Cardiac muscle cell (in vitro differentiated cells and primary cell): ENCODE results near the gene PSME2. TPM values are rescaled to one million over a fixed set of nuclear protein-coding genes. Genes with fewer than 3 reads are reported as not detected.
"Not testable (repeated sequence)": the region's sequence is repeated elsewhere in the genome, so short reads cannot be mapped to it uniquely, and the experiment has no call there.

ENCODE experiments used
- DNase-seq, 2 donors: peaks; one replicate each; pipeline versions ENCODE4 v3.0.0 to v3.0.0-alpha.2; 2010 to 2017; ENCODE audit warnings: low read depth in 1 of 2, low spot score in 1 of 2
- H3K27ac ChIP-seq: fragments of 200-600 bp; sonication (generic); 2 replicates; pipeline ENCODE4 v1.5.1; 2016
- H3K27me3 ChIP-seq: fragments of 200-600 bp; sonication (generic); 2 replicates; pipeline ENCODE4 v1.6.0; 2016; ENCODE audit warnings: control low read depth
- H3K36me3 ChIP-seq: fragments of 200-600 bp; sonication (generic); 2 replicates; pipeline ENCODE4 v1.5.1; 2016; ENCODE audit warnings: control low read depth
- H3K4me1 ChIP-seq: fragments of 200-600 bp; sonication (generic); 2 replicates; pipeline ENCODE4 v1.8.1; 2017; ENCODE audit warnings: low read depth, mild to moderate bottlenecking, mixed run types
- H3K4me3 ChIP-seq: fragments of 200-600 bp; sonication (generic); 2 replicates; pipeline ENCODE4 v1.5.1; 2016; ENCODE audit warnings: mild to moderate bottlenecking
- H3K9me3 ChIP-seq: fragments of 200-600 bp; sonication (generic); 2 replicates; pipeline ENCODE4 v1.5.1; 2017; ENCODE audit warnings: low read depth, mild to moderate bottlenecking, control low read depth
- CTCF ChIP-seq: IDR thresholded peaks from 2 replicates; pipeline ENCODE4 v1.5.1; 2012; ENCODE audit warnings: low read depth, mild to moderate bottlenecking, low read length
- polyA plus RNA-seq: library from polyadenylated mRNA; unstranded; fragments of >200 nt; fragmentation: Nextera tagmentation; extraction: Ambion mirVana; gene quantifications from 2 replicates; pipeline ENCODE4 v1.2.1, GENCODE V29; 2016
- total RNA-seq: library from RNA; depleted of rRNA; stranded (reverse); fragments of >200 nt; gene quantifications from 2 replicates; pipeline ENCODE4 v1.2.3, GENCODE V29; 2016

Gene PSME2
- total and polyA plus RNA-seq, 2 experiments from 2014 or later, result 92.3 to 331 TPM

- no peak overlapping the region for H3K4me3 ChIP-seq
- TF ChIP-seq CTCF, result no peak
- no peak for DNase-seq
Observed at GRCh38 chr14:24110060-24110459, 36.4 kb downstream of the PSME2 start.

GRCh38 chr14:24108336-24108874 is 38.0 kb downstream of the PSME2 start:
- H3K27ac ChIP-seq, result no peak overlapping the region
- DNase-seq, result no peak
- no peak for TF ChIP-seq CTCF
- H3K4me3 ChIP-seq, result no peak overlapping the region
- no peaks in the 10 kb centered on the region for H3K4me1 ChIP-seq
- H3K36me3 ChIP-seq, result no peaks in the 10 kb centered on the region
- no peaks in the 10 kb centered on the region for H3K9me3 ChIP-seq
- H3K27me3 ChIP-seq, result no peaks in the 10 kb centered on the region

More at GRCh38 chr14:24110060-24110459, 36.4 kb downstream of the PSME2 start:
- Histone ChIP-seq H3K27me3 (no peaks in the 10 kb centered on the region), H3K4me1 (no peaks in the 10 kb centered on the region), H3K27ac (no peak overlapping the region), H3K36me3 (no peaks in the 10 kb centered on the region), H3K9me3 (no peaks in the 10 kb centered on the region)

GRCh38 chr14:24106672-24107271 is 39.6 kb downstream of the PSME2 start:
- Histone ChIP-seq H3K4me1 (no peaks in the 10 kb centered on the region), H3K27me3 (no peaks in the 10 kb centered on the region), H3K9me3 (no peaks in the 10 kb centered on the region), H3K4me3 (no peak overlapping the region), H3K36me3 (no peaks in the 10 kb centered on the region), H3K27ac (no peak overlapping the region)
- DNase-seq, result no peak
- TF ChIP-seq CTCF, result no peak

- H3K4me3 ChIP-seq, H3K4me1 ChIP-seq, DNase-seq, H3K36me3 ChIP-seq, H3K27ac ChIP-seq, H3K9me3 ChIP-seq, H3K27me3 ChIP-seq: not testable (repeated sequence)
Observed at GRCh38 chr14:24105609-24106239, 40.7 kb downstream of the PSME2 start.

- H3K36me3 ChIP-seq, result no peaks in the 10 kb centered on the region
- no peaks in the 10 kb centered on the region for H3K4me1 ChIP-seq
- no peak overlapping the region for H3K4me3 ChIP-seq
- H3K27me3 ChIP-seq, result no peaks in the 10 kb centered on the region
- no peak for DNase-seq
- H3K9me3 ChIP-seq, result no peaks in the 10 kb centered on the region
- no peak overlapping the region for H3K27ac ChIP-seq
- no peak for TF ChIP-seq CTCF
Observed at GRCh38 chr14:24103451-24103850, 43.0 kb downstream of the PSME2 start.

GRCh38 chr14:24102357-24103048 is 43.9 kb downstream of the PSME2 start:
- no peaks in the 10 kb centered on the region for H3K9me3 ChIP-seq
- no peaks in the 10 kb centered on the region for H3K27me3 ChIP-seq
- H3K4me1 ChIP-seq, result no peaks in the 10 kb centered on the region
- H3K4me3 ChIP-seq, result no peak overlapping the region
- DNase-seq, result no peak
- TF ChIP-seq CTCF, result no peak
- H3K27ac ChIP-seq, result no peak overlapping the region
- H3K36me3 ChIP-seq, result no peaks in the 10 kb centered on the region
